ENCODE measurements around the gene LETM1.

GRCh38 chr4:1767770-1768366 lies 88.1 kb downstream of the LETM1 start:
- peak in 2 of 3 experiments; percentile 37 to 42; a peak in 4 of 6 replicates for TF ChIP-seq CTCF (IDR thresholded peaks at IDR 0.05 in 2 of 3, conservative IDR thresholded peaks at IDR 0.05 in 1 of 3; ENCODE audit: borderline replicate concordance in 1 of 3, insufficient read depth in 1 of 3, low read depth in 2 of 3, low read length in 2 of 3)
- no peak for TF ChIP-seq JUND (IDR thresholded peaks at IDR 0.05)
- no peak for TF ChIP-seq ZFX (IDR thresholded peaks at IDR 0.05)
